Testis (tissue), 2 donors: ENCODE data around the gene BSN.

Experiments used
- CTCF ChIP-seq, 3 experiments: fragments of 450-650 bp in 2 of 3; fragments of 200-600 bp in 1 of 3; sonication (generic) in 1 of 3; IDR thresholded peaks; one replicate each; pipeline ENCODE4 v1.5.1; 2016 to 2019; ENCODE audit warnings: antibody characterized with exemption in 3 of 3, mild to moderate bottlenecking in 2 of 3, moderate library complexity in 1 of 3
- POLR2A ChIP-seq: fragments of 450-650 bp; IDR thresholded peaks from one replicate; pipeline ENCODE4 v1.6.1; 2017; ENCODE audit warnings: antibody characterized with exemption, mild to moderate bottlenecking, moderate library complexity

- TF ChIP-seq CTCF (IDR thresholded peaks at IDR 0.05), result no peak
- no peak for TF ChIP-seq POLR2A
These were observed 82.8 kb downstream of the BSN start for GRCh38 chr3:49636883-49637609.
